HL-60 (cell line): Measurements from ENCODE around the gene ALG12.

Experiments
- CTCF ChIP-seq: IDR thresholded peaks from one replicate; pipeline ENCODE4 v1.5.1; 2011; ENCODE audit warnings: low read length, control low read depth, inconsistent platforms; ENCODE audit not compliant: insufficient read depth
- GABPA ChIP-seq: IDR thresholded peaks from 2 replicates; pipeline ENCODE4 v1.6.1; 2012; ENCODE audit warnings: low read depth
- POLR2AphosphoS5 ChIP-seq: IDR thresholded peaks from 2 replicates; pipeline ENCODE4 v1.6.1; 2012; ENCODE audit warnings: low read depth
- REST ChIP-seq: IDR thresholded peaks from 2 replicates; pipeline ENCODE4 v1.6.1; 2012; ENCODE audit warnings: low read depth; ENCODE audit not compliant: insufficient replicate concordance
- SPI1 ChIP-seq: IDR thresholded peaks from 2 replicates; pipeline ENCODE4 v1.6.1; 2012; ENCODE audit warnings: low read depth, mild to moderate bottlenecking, borderline replicate concordance

- TF ChIP-seq POLR2AphosphoS5 (no peak), CTCF (no peak), REST (no peak), GABPA (no peak), SPI1 (no peak)
These were observed 16.8 kb upstream of the ALG12 start for GRCh38 chr22:49934891-49935557.
